Loucy (cell line): ENCODE results near the gene DPYSL4.

ENCODE experiments used
- H2AFZ ChIP-seq: fragments of 200-600 bp; sonication (generic); 2 replicates; pipeline ENCODE4 v1.6.0; 2016; ENCODE audit warnings: antibody characterized with exemption, mild to moderate bottlenecking, low read length, moderate library complexity
- H3F3A ChIP-seq: fragments of 200-600 bp; 2 replicates; pipeline ENCODE4 v1.6.0; 2016; ENCODE audit warnings: antibody characterized with exemption, low read depth, mild to moderate bottlenecking
- H3K27me3 ChIP-seq: fragments of 200-600 bp; sonication (generic); 2 replicates; pipeline ENCODE4 v1.6.1; 2014; ENCODE audit warnings: low read length, mild to moderate bottlenecking; ENCODE audit not compliant: insufficient read depth, poor library complexity, severe bottlenecking
- H3K36me3 ChIP-seq: fragments of 200-600 bp; sonication (generic); 2 replicates; pipeline ENCODE4 v1.6.1; 2016; ENCODE audit warnings: low read length; ENCODE audit not compliant: insufficient read depth
- H3K4me1 ChIP-seq: fragments of 200-600 bp; sonication (generic); 2 replicates; pipeline ENCODE4 v1.5.1; 2014; ENCODE audit warnings: low read length, mild to moderate bottlenecking; ENCODE audit not compliant: insufficient read depth, poor library complexity, severe bottlenecking
- H3K4me2 ChIP-seq: fragments of 200-600 bp; sonication (generic); 2 replicates; pipeline ENCODE4 v1.6.0; 2014; ENCODE audit warnings: antibody characterized with exemption, low read length, low read depth, mild to moderate bottlenecking; ENCODE audit not compliant: poor library complexity, severe bottlenecking
- H3K4me3 ChIP-seq: fragments of 200-600 bp; sonication (generic); 2 replicates; pipeline ENCODE4 v1.5.1; 2014; ENCODE audit warnings: low read length, mild to moderate bottlenecking, mixed read lengths; ENCODE audit not compliant: poor library complexity, severe bottlenecking
- H3K79me2 ChIP-seq: fragments of 200-600 bp; sonication (generic); 2 replicates; pipeline ENCODE4 v1.6.1; 2014; ENCODE audit warnings: low read length; ENCODE audit not compliant: insufficient read depth
- H3K9ac ChIP-seq: fragments of 200-600 bp; sonication (generic); 2 replicates; pipeline ENCODE4 v1.6.0; 2014; ENCODE audit warnings: mild to moderate bottlenecking, low read depth, low read length, moderate library complexity; ENCODE audit not compliant: poor library complexity, severe bottlenecking
- H3K9me2 ChIP-seq: fragments of 200-600 bp; sonication (generic); replicated peaks from 2 replicates; pipeline ENCODE4 v1.6.1; 2016; ENCODE audit warnings: low read depth, low read length, mixed read lengths
- H3K9me3 ChIP-seq: fragments of 200-600 bp; sonication (generic); 2 replicates; pipeline ENCODE4 v1.6.1; 2014; ENCODE audit warnings: mild to moderate bottlenecking, antibody characterized with exemption, low read length, low read depth; ENCODE audit not compliant: insufficient read depth
- H4K20me1 ChIP-seq: fragments of 200-600 bp; sonication (generic); 2 replicates; pipeline ENCODE4 v1.6.0; 2014; ENCODE audit warnings: antibody characterized with exemption, low read length, mild to moderate bottlenecking; ENCODE audit not compliant: insufficient read depth, poor library complexity, severe bottlenecking
- CTCF ChIP-seq: fragments of 200-600 bp; sonication (generic); conservative IDR thresholded peaks from 2 replicates; pipeline ENCODE4 v1.5.1; 2014; ENCODE audit warnings: mild to moderate bottlenecking, antibody characterized with exemption, low read length
- EZH2phosphoT487 ChIP-seq: fragments of 200-600 bp; IDR thresholded peaks from 2 replicates; pipeline ENCODE4 v1.6.1; 2018; ENCODE audit warnings: antibody characterized with exemption, mild to moderate bottlenecking, moderate library complexity, borderline replicate concordance

DPYSL4 gene

GRCh38 chr10:132186488-132187429 lies at the start of gene DPYSL4:
Gene DPYSL4 (plus strand): TSS chr10:132186948. CDS start chr10:132187064, 116 bp downstream.
- Histone ChIP-seq H3K9me2 (no peaks in the 10 kb centered on the region), H3K4me1 (no peaks in the 10 kb centered on the region), H3K36me3 (no peaks in the 10 kb centered on the region), H2AFZ (no peak within 1 kb of the TSS), H3K27me3 (no peaks in the 10 kb centered on the region), H3K9ac (no peak within 1 kb of the TSS), H3K79me2 (no peaks in the 10 kb centered on the region), H3K9me3 (no peaks in the 10 kb centered on the region), H4K20me1 (no peaks in the 10 kb centered on the region), H3F3A (no peaks in the 10 kb centered on the region), H3K4me2 (no peak within 1 kb of the TSS), H3K4me3 (no peak within 1 kb of the TSS)
- TF ChIP-seq CTCF (no peak), EZH2phosphoT487 (no peak)

DNA sequence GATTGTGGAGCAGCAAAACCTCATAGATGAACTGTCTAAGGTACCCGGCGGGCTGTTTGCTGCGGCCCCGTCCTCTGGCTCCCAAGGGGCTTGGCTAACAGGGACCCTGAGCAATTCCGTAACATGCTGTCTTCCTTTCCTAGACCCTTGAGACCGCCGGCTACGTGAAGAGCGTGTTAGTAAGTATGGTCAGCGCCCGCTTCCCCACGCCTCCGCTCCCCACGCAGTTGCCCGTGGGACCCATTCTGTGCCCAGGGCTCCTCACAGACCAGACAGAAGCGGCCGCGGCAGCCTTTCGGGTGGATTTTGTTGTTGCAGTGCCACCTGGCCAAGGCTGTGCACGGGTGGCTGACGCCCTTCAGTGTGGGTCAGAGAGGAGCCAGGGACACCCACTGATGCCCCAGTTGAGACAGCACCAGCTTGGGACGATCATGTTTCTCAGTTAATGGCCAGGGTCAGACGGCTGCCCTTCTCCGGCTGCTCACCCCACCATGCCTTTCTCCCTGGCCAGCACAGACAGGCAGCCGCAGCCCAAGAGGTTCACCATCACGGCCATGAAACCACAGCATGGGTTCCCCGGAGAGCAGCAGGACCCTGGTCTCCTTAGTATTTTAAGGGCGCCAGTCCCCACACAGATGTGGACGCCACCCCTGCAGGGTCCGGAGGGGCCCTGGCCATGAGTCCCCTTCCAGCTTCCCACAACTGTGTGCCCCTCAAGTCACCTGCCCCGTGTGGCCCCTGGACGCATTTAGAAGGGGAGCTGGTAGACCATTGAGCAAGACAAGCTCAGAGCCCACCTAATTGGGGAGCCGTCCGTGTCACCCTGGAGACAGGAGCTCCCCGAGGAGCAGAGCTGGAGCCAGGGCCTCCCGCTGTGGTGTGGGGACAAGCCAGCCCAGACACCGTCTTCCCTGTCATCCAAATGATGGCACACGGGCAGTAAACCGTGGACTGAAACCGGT lies 49.4 kb upstream of the DPYSL4 start:
- TF ChIP-seq EZH2phosphoT487 (no peak), CTCF (no peak)
- H3K9me2 ChIP-seq: no peaks in the 10 kb centered on the region

DNA sequence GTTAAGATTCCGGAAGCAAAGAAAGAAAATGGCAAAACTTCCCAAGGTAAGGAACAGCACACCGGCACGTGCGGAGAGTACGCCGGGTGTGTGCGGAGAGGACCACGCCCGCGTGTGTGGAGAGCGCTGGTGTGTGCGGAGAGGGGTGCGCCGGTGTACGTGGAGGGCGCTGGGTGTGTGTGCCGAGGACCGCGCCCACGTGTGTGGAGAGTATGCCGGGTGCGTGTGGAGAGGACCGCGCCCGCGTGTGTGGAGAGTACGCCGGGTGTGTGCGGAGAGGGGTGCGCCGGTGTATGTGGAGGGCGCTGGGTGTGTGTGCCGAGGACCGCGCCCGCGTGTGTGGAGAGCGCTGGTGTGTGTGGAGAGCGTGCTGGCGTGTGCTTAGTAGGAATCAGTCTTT lies 48.6 kb upstream of the DPYSL4 start:
- H3K36me3 ChIP-seq: no peaks in the 10 kb centered on the region

More for the DNA sequence above, 49.4 kb upstream of the DPYSL4 start:
- no peaks in the 10 kb centered on the region for H3K79me2 ChIP-seq
- no peaks in the 10 kb centered on the region for H4K20me1 ChIP-seq
- no peak overlapping the region for H3K9ac ChIP-seq
- H3K4me2 ChIP-seq: no peak overlapping the region
- no peaks in the 10 kb centered on the region for H3K36me3 ChIP-seq
- H2AFZ ChIP-seq: no peak overlapping the region
- H3K4me3 ChIP-seq: no peak overlapping the region
- no peaks in the 10 kb centered on the region for H3K4me1 ChIP-seq
- H3F3A ChIP-seq: no peaks in the 10 kb centered on the region
- no peaks in the 10 kb centered on the region for H3K27me3 ChIP-seq
- no peaks in the 10 kb centered on the region for H3K9me3 ChIP-seq

More for the DNA sequence above, 48.6 kb upstream of the DPYSL4 start:
- Histone ChIP-seq H3K4me1 (no peaks in the 10 kb centered on the region), H3F3A (no peaks in the 10 kb centered on the region), H4K20me1 (no peaks in the 10 kb centered on the region), H3K9me3 (no peaks in the 10 kb centered on the region), H3K4me2 (no peak overlapping the region), H3K79me2 (no peaks in the 10 kb centered on the region), H3K4me3 (no peak overlapping the region), H2AFZ (no peak overlapping the region), H3K9ac (no peak overlapping the region), H3K9me2 (no peaks in the 10 kb centered on the region), H3K27me3 (no peaks in the 10 kb centered on the region)
- TF ChIP-seq CTCF (no peak), EZH2phosphoT487 (no peak)
